GM18499 (cell line): ENCODE measurements around the gene PKMYT1.

Experiments
- ATAC-seq: cut with Tn5 transposase; IDR thresholded peaks from one replicate; pipeline ENCODE4 v1.9.1; 2021; ENCODE audit warnings: moderate number of reproducible peaks; ENCODE audit not compliant: insufficient read depth, unreplicated experiment

PKMYT1 gene

DNA sequence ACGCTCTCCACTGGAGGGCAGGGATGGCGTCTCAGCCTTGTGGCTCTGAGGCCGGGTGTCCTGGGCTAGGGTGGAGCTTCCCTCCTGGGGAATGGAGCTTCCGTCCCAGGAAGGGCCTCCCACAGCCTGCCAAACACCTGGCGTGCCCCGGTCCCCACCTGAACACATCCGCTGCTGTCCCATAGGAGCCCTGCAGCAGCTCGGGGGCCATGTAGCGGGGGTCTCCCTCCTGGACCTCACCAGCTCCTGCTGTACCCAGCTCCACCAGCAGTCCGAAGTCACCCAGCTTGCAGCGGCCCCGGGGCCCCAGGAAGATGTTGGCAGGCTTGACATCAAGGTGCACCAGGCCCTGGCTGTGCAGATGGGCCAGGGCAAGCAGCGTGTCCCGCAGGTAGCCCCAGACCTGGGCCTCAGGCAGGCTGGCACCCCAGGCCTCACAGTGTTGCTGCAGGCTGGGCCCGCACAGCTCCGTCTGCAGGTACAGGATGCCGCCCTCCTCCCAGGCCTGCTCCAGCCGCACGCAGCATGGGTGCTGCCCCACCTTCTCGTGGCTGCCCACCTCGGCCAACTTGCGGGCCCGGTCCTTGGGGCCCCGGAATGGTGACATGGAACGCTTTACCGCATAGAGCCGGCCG, 5.0 kb downstream of the PKMYT1 start:
- ATAC-seq = no peak

DNA sequence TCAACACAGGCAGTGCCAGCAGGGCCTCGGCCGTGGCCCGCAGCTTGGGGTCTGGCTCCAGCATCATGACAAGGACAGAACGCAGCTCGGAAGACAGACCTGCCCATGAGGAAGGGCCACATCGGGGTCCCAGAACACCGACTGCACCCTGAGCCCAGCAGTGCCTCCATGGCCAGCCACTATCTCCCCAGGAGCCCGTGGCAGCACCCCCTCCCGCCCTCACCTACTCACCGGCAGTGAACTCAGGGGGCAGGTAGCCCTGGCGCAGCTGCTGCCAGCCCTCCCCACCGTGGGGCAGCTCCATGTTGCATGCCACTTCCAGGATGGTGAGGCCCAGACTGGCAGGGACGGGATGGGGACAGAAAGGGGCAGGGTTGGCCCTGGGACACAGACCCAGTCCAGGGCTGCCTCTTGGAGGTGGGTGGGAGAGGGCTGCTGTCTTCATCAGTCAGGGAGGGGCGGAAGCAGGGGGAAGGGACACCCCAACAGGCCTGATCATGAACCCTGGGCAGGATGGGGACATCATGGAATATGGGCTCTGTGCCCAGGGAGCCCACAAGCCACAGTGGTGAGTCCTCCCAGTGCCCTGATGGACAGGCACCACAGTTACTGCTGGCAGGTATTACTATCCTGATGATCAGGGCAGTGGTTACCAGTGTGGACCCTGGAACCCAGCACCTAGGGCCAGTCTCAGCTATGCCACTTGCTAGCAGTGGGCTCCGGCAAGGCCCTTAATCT, 5.8 kb downstream of the PKMYT1 start:
- no peak for ATAC-seq

GRCh38 chr16:2973605-2974318, 6.5 kb downstream of the PKMYT1 start:
- no peak for ATAC-seq

DNA sequence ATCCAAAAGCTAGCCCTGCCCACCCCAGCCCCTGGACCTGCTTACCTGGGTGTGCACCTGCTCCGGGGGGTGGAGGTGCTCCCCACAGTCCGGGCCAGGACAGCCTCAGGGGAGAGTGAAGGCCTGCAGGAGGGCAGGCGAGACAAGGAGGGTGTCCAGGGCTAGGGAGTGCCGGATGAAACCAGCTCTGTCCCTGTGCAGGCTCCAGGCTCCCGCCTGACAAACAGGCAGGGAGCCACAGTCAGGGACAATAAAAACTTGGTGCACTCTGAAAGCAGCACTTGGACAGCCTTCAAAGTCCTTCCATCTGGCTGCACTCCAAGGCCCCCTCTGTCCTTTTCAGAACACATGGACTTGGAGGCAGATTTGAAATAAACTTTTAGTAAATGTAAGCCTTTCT, 7.2 kb downstream of the PKMYT1 start:
- ATAC-seq = no peak

- no peak for ATAC-seq
Measured at GRCh38 chr16:2971985-2972784, 8.1 kb downstream of the PKMYT1 start.

- ATAC-seq = no peak
Measured at GRCh38 chr16:2971134-2971984, 8.9 kb downstream of the PKMYT1 start.

DNA sequence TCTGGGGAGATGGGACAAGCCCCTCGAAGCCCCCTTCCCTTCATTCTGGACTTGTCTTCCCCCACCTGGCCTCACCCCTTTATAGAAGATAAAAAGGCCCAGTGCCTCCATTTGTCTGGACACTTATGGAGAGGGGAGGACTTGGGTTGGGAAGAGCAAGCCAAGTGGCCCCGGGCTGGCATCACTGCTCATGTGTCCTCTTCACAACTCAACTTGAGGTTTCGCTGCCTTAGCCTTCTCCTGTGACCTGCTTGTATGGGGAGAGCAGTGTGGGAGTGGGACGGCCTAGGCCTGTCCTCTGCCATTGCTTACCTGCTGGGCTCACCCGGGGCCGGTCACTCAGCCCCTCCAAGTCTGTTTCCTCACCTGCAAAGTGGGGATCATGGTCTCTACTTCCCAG, 9.7 kb downstream of the PKMYT1 start:
- ATAC-seq = no peak

GRCh38 chr16:2969545-2970521, 10.4 kb downstream of the PKMYT1 start:
- ATAC-seq = no peak

DNA sequence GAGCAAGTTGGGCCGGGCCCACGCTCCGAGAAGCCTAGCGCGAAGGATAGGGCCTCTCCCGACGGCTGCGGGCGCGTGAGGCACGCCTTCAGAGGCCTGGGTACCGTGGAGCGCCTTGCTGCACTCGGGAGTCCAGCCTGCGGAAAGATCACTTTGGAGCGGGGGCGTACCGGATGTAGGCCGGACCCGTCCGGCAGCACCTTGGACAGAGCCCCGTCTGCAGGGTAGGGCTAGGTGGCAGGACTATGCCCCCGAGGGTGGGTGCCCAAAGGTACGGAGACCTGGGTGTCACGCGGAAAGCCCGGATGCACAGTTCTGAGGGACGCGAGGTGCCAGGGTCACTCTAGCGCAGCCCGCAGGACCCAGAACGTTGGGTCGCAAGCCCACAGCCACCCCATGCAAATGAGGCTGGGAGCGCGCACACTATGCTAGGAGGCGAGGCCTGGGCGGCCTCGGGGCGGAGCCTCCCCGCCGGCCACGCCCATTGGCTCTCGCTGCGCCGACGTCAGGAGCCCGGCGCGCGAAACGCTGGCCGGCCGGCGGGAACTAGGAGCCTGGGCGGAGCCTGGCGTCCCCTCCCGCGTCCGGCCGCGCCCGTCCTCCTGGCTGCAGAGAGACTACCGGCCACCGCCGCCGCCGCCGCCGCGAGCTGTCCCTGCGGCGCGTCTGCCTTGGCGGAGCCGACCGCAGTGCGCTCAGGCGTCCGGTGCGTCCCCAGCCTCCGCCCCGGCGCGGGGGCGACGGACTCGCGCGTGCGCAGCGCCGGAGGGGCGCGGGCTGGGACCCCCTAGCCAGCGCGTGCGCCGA, 11.3 kb downstream of the PKMYT1 start, which contains the start of gene PAQR4:
TSS of gene PAQR4 (plus strand) at position 611 of the 807 bp plus-strand sequence. CDS start 327 bp downstream, outside the sequence.
- ATAC-seq = no peak

GRCh38 chr16:2968368-2968737, 11.9 kb downstream of the PKMYT1 start:
- no peak for ATAC-seq

GRCh38 chr16:2967721-2968161, 12.5 kb downstream of the PKMYT1 start:
- ATAC-seq = no peak

- ATAC-seq = no peak
Measured at GRCh38 chr16:2967211-2967631, 13.0 kb downstream of the PKMYT1 start.

DNA sequence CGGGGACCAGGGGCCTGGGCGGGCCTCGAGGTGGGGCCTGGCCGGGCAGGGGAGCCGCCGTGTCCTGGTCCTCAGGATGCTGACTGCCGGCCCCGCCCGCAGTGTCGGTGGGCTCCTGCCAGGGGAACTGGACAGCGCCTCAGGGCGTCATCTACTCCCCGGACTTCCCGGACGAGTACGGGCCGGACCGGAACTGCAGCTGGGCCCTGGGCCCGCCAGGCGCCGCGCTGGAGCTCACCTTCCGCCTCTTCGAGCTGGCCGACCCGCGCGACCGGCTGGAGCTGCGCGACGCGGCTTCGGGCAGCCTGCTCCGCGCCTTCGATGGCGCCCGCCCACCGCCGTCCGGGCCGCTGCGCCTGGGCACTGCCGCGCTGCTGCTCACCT, 13.4 kb downstream of the PKMYT1 start:
- ATAC-seq = no peak

DNA sequence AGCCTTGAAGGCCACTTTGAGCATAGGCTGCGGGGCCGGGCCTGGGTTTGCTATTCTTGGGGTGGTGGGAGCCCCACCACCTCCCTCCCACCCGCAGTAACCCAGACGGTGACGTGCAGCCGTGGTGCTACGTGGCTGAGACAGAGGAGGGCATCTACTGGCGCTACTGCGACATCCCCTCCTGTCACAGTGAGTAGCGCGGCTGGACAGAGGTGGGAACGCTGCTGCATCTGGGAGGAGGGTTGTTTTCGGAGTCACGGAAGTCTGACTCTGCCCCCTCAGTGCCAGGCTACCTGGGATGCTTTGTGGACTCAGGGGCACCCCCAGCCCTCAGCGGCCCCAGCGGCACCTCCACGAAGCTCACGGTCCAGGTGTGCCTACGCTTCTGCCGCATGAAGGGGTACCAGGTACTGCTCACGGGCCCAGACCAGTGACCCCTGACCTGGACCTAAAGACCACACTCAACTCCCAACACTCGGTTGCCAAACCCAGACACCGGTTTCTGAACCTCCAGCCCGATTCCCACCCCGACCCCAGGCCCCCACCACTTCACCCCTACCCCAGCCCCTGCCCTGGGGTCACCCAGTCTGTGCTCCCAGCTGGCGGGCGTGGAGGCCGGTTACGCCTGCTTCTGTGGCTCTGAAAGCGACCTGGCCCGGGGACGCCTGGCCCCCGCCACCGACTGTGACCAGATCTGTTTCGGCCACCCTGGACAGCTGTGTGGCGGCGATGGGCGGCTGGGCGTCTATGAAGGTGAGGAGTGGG, 14.0 kb downstream of the PKMYT1 start:
- no peak for ATAC-seq

DNA sequence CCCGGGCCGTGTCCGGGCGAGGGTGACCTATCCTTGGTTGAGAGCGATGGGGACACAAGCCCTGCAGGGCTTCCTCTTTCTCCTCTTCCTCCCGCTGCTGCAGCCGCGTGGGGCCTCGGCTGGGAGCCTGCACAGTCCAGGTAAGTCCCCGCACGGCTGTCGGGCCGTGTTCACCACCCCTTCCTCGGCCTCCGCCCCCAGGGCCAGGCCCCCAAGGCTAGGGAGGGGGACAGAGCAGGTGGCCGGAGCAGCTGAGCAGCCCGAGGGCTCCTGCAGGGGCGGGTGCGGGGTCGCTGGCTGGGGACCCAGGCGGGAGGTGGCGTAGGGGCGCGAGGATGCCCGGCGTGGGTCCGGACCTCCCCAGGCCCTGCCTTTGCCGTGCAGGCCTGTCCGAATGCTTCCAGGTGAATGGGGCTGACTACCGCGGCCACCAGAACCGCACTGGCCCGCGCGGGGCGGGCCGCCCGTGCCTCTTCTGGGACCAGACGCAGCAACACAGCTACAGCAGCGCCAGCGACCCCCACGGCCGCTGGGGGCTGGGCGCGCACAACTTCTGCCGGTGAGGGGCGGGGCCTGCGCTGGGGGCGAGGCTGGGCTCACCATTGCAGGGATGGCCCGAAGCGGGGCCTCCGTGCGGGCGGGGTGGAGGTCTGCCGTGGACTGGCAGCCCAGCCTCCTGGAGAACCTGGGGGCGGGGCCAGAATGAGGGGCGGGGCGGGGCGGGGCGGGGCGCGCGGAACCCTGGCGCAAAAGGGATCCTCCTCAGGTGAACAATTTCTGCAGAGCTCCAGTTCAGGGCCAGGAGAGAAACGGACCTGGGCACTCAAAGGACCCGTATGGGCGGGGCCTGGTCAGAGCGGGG, 15.5 kb downstream of the PKMYT1 start:
- ATAC-seq = no peak
